GM19395 (cell line): ENCODE data around the gene DPAGT1.
A peak's percentile ranks its signal among the peaks of the same experiment; 100 is the strongest.

Experiments used
- ATAC-seq: cut with Tn5 transposase; IDR thresholded peaks from one replicate; pipeline ENCODE4 v1.9.1; 2021; ENCODE audit warnings: mild to moderate bottlenecking, moderate library complexity; ENCODE audit not compliant: unreplicated experiment

Gene DPAGT1

GRCh38 chr11:119095066-119095880, 6.4 kb downstream of the DPAGT1 start:
- peak; percentile 86 for ATAC-seq

DNA sequence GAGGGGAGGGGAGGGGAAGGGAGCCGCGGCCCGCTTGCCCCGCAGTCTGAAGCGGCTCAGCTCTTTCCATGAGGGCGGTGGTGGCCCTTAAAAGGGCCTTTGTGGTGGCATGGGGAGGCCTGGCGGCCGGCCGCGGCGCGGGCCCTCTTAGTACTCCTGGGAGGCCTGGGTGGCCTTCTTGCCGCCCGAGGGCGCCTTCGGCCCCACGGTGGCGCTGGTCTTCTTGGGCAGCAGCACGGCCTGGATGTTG, 6.9 kb downstream of the DPAGT1 start:
- peak; percentile 35 for ATAC-seq

DNA sequence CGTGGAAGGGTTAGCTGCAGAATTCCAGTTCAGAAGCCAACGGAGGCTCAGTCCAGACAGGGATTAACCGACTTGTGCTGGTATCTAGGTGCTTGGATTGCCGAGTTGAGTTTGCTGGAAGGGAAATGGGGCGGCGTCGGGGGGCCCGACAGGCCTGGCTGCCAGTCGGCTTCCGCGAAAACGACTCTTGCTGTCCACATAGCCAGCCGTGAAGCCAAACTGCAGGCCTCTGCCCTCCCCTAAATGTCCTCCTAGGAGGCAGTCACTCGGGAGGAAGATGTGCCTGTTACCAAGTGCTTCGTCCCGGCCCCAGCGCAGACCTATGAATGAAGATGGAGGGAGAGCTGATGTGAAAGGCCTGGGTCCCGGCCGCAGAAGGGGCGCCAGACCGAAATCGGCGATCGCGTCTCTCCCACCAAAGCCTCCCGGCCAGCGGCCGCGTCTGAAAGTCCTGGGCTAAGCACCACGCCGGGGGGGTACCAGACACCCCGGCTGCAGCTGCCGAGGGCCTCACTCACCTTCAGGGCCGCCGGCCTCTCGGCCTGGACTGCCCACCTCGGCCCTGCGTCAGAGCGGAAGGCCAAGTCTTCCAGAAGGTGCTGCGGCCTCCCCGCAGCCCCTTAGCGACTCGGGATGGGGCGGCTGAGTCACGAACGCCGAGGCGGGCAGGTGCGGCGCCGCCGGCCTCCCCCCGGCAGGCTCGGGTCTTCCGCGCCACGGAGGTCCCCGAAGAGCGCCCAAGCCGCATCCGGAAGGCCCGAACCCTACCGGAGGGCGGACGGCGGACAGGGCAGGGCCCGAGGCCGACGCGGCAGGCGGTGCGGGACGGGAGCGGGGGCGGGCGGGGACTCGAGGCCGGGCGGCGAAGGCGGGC, 7.5 kb downstream of the DPAGT1 start:
- ATAC-seq = no peak

DNA sequence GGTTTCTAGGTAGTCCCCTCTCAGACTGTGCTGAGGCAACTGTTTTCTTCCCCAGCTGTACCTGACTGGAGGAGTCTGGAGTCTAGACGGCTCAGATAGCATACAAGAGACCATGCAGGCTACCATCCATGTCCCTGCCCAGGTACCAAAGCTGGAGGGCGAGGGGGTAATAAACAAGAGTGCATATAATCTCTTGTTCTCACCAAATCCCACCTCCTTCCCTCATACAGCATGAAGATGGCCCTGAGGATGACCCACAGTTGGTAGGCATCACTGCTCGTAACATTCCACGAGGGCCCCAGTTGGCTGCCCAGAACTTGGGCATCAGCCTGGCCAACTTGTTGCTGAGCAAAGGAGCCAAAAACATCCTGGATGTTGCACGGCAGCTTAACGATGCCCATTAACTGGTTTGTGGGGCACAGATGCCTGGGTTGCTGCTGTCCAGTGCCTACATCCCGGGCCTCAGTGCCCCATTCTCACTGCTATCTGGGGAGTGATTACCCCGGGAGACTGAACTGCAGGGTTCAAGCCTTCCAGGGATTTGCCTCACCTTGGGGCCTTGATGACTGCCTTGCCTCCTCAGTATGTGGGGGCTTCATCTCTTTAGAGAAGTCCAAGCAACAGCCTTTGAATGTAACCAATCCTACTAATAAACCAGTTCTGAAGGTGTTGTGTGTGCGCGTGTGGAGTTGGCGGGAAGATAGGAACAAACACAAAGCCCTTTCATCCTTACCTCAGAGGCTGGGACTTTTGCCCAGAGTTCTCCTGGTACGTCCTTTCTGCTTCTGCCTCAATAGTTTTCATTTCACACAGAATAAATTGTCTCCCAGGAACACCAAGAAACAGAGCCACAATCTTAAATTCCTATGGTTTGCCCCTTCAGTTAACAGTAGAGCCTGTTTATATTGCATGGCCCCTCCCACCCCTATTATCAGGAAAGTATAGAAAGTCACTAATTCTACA, 8.5 kb downstream of the DPAGT1 start:
- no peak for ATAC-seq

DNA sequence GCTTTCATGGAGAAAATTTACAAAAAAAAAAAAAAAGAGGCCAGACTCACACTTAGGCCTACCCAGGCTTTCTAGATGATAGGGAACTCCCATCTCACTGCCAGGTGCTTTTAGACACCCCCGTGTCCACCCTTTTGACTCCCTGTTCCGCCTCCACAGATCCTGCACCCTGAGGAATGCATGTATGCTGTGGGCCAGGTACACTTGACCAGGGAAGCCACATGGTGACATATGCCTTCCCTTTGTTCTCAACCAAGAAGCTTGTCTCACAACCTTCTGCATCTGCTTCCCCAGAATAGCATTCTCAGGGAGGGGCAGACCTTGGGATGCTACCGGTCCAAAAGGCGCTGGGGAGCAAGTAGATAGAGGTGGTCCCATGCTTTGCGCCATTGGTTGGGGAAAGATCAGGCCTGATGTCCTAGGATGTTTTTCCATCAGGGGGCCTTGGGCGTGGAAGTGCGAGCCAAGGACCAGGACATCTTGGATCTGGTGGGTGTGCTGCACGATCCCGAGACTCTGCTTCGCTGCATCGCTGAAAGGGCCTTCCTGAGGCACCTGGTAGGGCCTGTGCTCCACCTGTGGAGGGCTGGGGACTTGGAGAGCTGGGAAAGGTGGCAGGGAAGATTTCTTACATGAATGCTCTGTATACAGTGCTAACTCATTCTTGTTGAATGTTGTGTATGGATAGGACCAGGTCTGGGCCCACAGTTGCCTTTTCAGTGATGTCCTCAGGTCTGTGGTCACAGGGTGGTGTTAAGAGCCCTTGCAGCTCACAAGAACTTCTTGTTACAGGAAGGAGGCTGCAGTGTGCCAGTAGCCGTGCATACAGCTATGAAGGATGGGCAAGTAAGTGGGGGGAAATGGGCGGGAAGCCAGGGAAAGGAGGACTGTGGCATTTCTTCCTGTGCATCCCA, 9.4 kb downstream of the DPAGT1 start:
- ATAC-seq = no peak

- no peak for ATAC-seq
Measured at GRCh38 chr11:119091178-119091577, 10.5 kb downstream of the DPAGT1 start.

GRCh38 chr11:119089319-119089718, 12.3 kb downstream of the DPAGT1 start:
- no peak for ATAC-seq

DNA sequence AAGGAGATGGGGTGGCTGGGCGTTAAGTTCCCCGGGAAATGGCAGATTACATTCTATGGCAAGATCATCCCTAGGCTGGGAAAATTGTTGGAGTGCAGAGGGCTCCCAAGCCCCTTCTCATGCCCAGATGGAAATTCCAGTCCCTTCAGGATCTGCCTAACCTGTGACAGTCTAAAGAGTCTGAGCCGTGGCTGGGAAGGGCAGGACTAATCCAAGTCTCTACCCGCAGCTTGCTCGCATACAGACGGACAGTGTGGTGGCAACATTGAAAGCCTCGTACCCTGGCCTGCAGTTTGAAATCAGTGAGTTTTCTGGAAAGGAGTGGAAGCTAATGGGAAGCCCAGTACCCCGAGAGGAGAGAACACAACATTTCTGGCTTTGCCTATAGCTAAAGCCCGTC, 13.2 kb downstream of the DPAGT1 start:
- ATAC-seq = no peak

DNA sequence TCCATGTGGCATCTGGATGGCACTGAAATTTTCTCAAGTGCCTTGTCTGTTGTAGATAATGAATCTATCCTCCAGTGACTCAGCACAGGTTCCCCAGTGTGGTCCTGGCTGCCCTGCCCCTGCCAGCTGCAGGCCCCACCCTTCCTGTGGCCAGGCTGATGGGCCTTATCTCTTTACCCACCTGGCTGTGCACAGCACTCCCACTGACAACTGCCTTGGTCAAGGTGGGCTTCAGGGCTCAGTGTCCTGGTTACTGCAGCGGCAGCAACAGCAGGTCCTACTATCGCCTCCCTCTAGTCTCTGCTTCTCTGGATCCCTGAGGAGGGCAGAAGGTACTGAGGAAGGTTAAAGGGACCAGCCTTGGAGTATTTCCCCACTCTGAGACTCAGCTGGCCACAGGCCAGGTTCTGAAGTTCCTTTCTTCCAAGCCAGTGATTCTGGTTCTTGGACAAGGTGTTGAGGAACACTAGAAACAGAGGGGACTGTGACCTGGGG, 13.9 kb downstream of the DPAGT1 start:
- ATAC-seq = no peak

DNA sequence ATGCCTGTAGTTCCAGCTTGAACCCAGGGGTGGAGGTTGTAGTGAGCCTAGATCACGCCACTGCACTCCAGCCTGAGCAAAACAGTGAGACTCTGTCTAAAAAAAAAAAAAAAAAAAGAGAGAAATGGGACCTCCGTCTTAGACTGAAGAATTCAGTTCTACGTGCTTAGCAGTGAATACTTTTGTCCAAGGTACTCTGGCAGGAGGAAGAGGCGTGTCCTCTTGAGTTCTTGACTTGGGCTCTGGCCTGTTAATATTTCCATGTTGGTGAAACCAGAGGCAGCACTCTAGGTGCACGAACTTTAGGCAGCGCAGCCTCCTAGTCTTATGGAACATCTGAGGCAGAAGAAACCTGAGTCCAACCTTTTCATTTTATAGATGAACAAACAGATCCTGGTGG, 14.5 kb downstream of the DPAGT1 start:
- ATAC-seq = no peak

DNA sequence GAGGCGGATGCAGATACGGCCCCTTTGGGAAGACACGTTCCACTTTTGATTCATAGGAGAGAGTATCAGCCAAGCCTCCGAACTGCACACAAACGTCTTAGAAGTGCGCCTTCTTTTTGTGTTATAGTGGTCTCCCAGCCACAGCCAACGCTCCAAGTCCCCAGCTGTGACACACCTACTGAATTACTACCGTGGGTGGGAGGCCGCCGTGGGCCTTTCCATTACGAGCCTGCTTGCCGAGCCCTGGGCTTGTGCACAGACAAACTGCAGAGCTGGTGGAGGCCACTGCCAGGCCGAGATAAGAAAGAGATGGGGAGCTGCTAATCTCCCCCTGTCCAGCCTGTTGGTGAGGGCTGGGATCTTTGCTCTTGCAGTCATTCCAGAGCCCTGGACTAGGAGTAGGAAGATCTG, 16.2 kb downstream of the DPAGT1 start:
- peak; percentile 35 for ATAC-seq

- ATAC-seq = peak; percentile 88
Measured at GRCh38 chr11:119084663-119085436, 16.8 kb downstream of the DPAGT1 start, which contains the start of gene HMBS. Gene HMBS, plus strand, starts transcription at chr11:119084881. Its CDS starts 153 bp downstream, at chr11:119085034.

DNA sequence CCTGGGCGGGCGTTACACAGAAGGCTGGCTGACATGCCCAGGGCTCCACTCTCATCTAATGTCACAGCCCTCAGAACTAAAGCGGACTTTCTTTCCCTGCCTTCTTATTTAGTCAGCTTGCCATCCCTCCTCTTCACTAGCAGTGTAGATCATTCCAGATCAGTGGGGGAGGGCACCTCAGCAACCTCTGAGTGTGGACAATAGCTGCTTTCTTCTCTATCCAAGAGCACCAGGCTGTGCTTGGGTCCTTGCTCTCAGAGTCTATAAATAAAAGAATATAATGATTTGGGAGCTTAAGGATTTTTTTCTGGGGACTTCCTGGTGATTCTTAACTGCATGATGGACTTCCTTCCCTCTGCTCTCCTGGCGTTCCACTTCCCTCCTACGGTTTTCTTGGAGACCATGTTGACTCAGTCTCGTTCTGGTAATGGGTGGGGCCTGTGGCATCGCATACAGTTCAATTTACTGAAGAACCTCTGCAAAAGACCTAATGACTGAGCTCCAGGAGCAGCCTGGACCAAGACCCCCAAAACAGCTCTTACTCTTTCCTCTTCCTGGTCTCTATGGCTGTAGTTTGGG, 19.9 kb downstream of the DPAGT1 start:
- no peak for ATAC-seq

- ATAC-seq = no peak
Measured at GRCh38 chr11:119078675-119079420, 22.8 kb downstream of the DPAGT1 start.

GRCh38 chr11:119077839-119078238, 23.8 kb downstream of the DPAGT1 start:
- ATAC-seq = no peak

- peak; percentile 86 for ATAC-seq
Measured at GRCh38 chr11:119067371-119068222, 34.1 kb downstream of the DPAGT1 start, which contains the start of gene VPS11. Gene VPS11, plus strand, starts transcription at chr11:119067818. Its CDS starts 6 bp downstream, at chr11:119067824.

DNA sequence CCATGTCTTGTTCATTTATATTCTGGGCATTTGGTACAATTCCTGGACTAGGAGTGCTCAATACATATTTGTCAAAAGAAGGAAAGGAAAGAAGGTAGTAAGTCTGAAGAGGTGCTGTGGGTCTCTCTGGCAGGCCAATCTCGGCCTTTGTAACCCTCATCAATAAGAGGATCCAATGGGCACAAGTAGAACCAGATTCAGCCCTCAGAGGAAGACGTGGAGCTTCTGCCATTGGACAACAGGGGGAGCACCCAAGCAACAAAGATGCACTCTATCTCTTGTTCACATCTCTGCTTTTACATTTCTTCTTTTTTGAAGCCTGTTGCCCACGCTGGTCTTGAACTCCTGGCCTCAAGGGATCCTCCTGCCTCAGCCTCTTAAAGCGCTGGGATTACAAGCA, 36.3 kb downstream of the DPAGT1 start:
- no peak for ATAC-seq
